Left cardiac atrium (tissue), 2 donors: ENCODE results near the gene XAGE1A. TPM values are rescaled to one million over a fixed set of nuclear protein-coding genes. Genes with fewer than 3 reads are reported as not detected.

ENCODE experiments used
- total RNA-seq, 2 donors: library from RNA; stranded (reverse); fragmentation: NEBNext Ultra II Directional; extraction: Animal tissue kit (Norgen Biotek cat#: 25700); gene quantifications; one replicate each; pipeline ENCODE4 v1.2.1, GENCODE V29; 2021
- donor health status: DM: no; HTN: yes; CAD: no; lungs with severe emphysema.
- donor health status: DM: yes; HTN: yes; CAD: no.

XAGE1A gene
- total RNA-seq, 2 donors from 2014 or later: not detected

Other genes with a start within 250 kb of the XAGE1A start
- not detected for gene XAGE2, start 126.8 kb upstream of the XAGE1A start, total RNA-seq
- gene XAGE1B, start 21.3 kb downstream of the XAGE1A start, total RNA-seq: not detected
- gene SSX7, start 159.1 kb downstream of the XAGE1A start, total RNA-seq: not detected
- gene SSX2, start 211.4 kb downstream of the XAGE1A start, total RNA-seq: not detected